CD4-positive, alpha-beta T cell (primary cell): ENCODE data around the gene WDR46. TPM values are rescaled to one million over a fixed set of nuclear protein-coding genes. Genes with fewer than 3 reads are reported as not detected.
A peak's percentile ranks its signal among the peaks of the same experiment; 100 is the strongest.

ENCODE experiments used
- ATAC-seq: fragments of 200-7000 bp; cut with Tn5 transposase; one replicate; pipeline ENCODE4 v1.10.0; 2022; ENCODE audit warnings: mild to moderate bottlenecking; ENCODE audit not compliant: poor library complexity
- CTCF ChIA-PET: fragments of 350-600 bp; sonication (Branson Sonifier 250); formaldehyde crosslinking; loops from one replicate; lab custom pipeline; 2021; ENCODE audit warnings: antibody characterized with exemption, inconsistent platforms; lab: Charles Lee
- POLR2A ChIA-PET: fragments of 350-600 bp; sonication (Branson Sonifier 250); formaldehyde crosslinking; loops from one replicate; lab custom pipeline; 2021; ENCODE audit warnings: antibody characterized with exemption, inconsistent platforms; lab: Charles Lee
- DNase-seq, 14 experiments: peaks; one replicate each; pipeline ENCODE4 v3.0.0-alpha.2; 2013 to 2020; ENCODE audit warnings: mixed read lengths in 2 of 14
- H3K27ac ChIP-seq, 2 donors: one replicate each; pipeline versions ENCODE4 v1.5.1 to v1.7.0; 2013; ENCODE audit warnings: low read length in 2 of 2, low read depth in 1 of 2, mild to moderate bottlenecking in 1 of 2
- H3K27me3 ChIP-seq, 2 experiments: 1 replicate in 1 of 2; 2 replicates in 1 of 2; pipeline versions ENCODE4 v1.6.1 to v1.7.0; 2013; ENCODE audit warnings: low read length in 2 of 2, control low read depth in 1 of 2, mild to moderate bottlenecking in 1 of 2, moderate library complexity in 1 of 2; ENCODE audit not compliant: insufficient read depth in 2 of 2, control insufficient read depth in 1 of 2
- H3K36me3 ChIP-seq: one replicate; pipeline ENCODE4 v1.6.1; 2013; ENCODE audit warnings: low read length, control low read depth; ENCODE audit not compliant: insufficient read depth
- H3K4me1 ChIP-seq: one replicate; pipeline ENCODE4 v1.6.1; 2013; ENCODE audit warnings: low read length, control low read depth; ENCODE audit not compliant: insufficient read depth
- H3K4me3 ChIP-seq: one replicate; pipeline ENCODE4 v1.5.1; 2013; ENCODE audit warnings: mild to moderate bottlenecking, low read length, moderate library complexity
- H3K9me3 ChIP-seq, 2 experiments: 1 replicate in 1 of 2; 2 replicates in 1 of 2; pipeline versions ENCODE4 v1.6.1 to v1.7.0; 2013; ENCODE audit warnings: low read length in 2 of 2, mild to moderate bottlenecking in 2 of 2, control low read depth in 1 of 2, moderate library complexity in 1 of 2; ENCODE audit not compliant: control insufficient read depth in 1 of 2, insufficient read depth in 1 of 2
- H3K27ac Mint-ChIP-seq: one replicate; pipeline ENCODE4 v1.8.0; 2020; ENCODE audit warnings: mixed read lengths
- H3K27me3 Mint-ChIP-seq: one replicate; pipeline ENCODE4 v1.8.0; 2021; ENCODE audit warnings: mixed read lengths
- H3K36me3 Mint-ChIP-seq: one replicate; pipeline ENCODE4 v1.8.0; 2021; ENCODE audit warnings: low read depth, mixed read lengths
- H3K4me1 Mint-ChIP-seq: one replicate; pipeline ENCODE4 v1.8.0; 2021; ENCODE audit warnings: low read depth, mixed read lengths
- H3K4me3 Mint-ChIP-seq: one replicate; pipeline ENCODE4 v1.8.0; 2020; ENCODE audit warnings: mild to moderate bottlenecking, mixed read lengths
- H3K9me3 Mint-ChIP-seq: one replicate; pipeline ENCODE4 v1.8.0; 2020; ENCODE audit warnings: mixed read lengths
- CTCF ChIP-seq: fragments of 200-600 bp; IDR thresholded peaks from one replicate; pipeline ENCODE4 v1.8.0; 2022; ENCODE audit warnings: antibody characterized with exemption, mild to moderate bottlenecking
- intact Hi-C, 2 experiments: fragments of 100-400 bp; cut with DNase I in 1 of 2; cut with micrococcal nuclease in 1 of 2; formaldehyde crosslinking; loops; one replicate each; pipeline versions ENCODE4 v1.15.1 to v1.9.0; 2023 to 2025; cut with DNase I, micrococcal nuclease
- total RNA-seq, 174 experiments: library from RNA in 2 of 174; stranded (reverse) in 2 of 174; gene quantifications; one replicate each; pipeline ENCODE4 v1.2.3 and lab custom pipeline; 2021 to 2026

Gene WDR46
- total RNA-seq, 2 experiments from 2014 or later: 13.6 to 15.8 TPM

DNA sequence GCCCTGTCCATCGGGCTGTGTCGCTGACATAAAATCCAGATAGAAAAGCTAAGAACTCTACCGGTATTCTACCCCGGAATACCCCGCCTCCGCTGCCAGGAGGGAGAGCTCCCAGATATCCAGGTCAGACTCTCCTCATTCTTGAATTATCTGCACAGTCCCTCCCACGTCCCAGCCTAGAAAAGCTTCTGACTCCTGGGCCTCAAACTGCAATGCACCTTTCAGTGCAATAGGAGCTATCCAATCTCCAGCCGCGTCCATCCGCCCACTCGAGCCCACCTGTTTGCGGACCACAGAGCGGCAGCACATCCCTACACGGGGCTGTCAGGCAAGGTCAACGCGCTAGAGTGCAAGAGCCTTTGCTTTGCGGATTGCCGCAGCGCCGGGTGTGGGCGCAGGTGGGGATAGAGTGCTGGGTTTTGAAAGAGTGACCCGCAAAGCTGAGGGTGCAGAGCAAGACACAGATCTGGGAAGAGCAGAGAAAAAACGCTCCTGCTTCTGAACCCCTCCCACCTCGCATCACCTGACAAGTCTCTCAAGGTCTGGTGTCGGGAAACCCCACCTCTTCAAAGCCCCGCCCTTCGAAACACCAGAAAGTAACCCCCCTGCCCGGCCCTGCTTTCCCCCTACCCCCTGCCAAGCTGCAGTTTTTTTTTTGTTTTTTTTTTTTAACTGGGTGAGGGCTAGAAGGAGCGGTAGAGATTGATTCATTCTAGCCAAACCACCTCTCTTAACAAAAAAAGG lies 23.5 kb upstream of the WDR46 start:
- peak overlapping the region; percentile 98 to 99 for H3K27ac ChIP-seq
- peak overlapping the region; percentile 79 for H3K4me3 ChIP-seq
- ATAC-seq: peak; percentile 60
- H3K27me3 ChIP-seq: no peaks in the 10 kb centered on the region
- peaks cover 48% of the 10 kb centered on the region for H3K36me3 ChIP-seq
- Mint-ChIP-seq H3K9me3 (no peaks in the 10 kb centered on the region), H3K27me3 (no peaks in the 10 kb centered on the region), H3K27ac (peak overlapping the region; percentile 94), H3K4me1 (peaks cover 63% of the 10 kb centered on the region), H3K36me3 (peaks cover 63% of the 10 kb centered on the region), H3K4me3 (peak overlapping the region; percentile 97)
- H3K9me3 ChIP-seq: no peaks in the 10 kb centered on the region
- H3K4me1 ChIP-seq: peaks cover 70% of the 10 kb centered on the region
- CTCF ChIA-PET: interaction anchor here (0.8 to 3.0 kb wide), 9 partner anchors 12 to 79 kb away, joined by 3 to 32 read pairs (median 3); partner anchors contain the start of genes KIFC1 and RGL2
- DNase-seq: peak; percentile 75 to 97 (median 82)
- POLR2A ChIA-PET: interaction anchor here (0.6 to 4.9 kb wide), 10 partner anchors 9 to 341 kb away, joined by 3 to 84 read pairs (median 8); partner anchors contain the start of genes B3GALT4, PFDN6, RGL2 and RPS18
- no peak for TF ChIP-seq CTCF
- intact Hi-C loops: loop anchor here (1.0 to 5.0 kb wide), 5 partner anchors 13 to 105 kb away; partner anchors contain the start of genes B3GALT4 (in 1 of the 2), CUTA (in 1 of the 2), RPS18 (in 1 of the 2) and VPS52 (in 1 of the 2)

GRCh38 chr6:33306356-33306755 lies 17.3 kb upstream of the WDR46 start:
- DNase-seq: no peak
- H3K4me1 ChIP-seq: peaks cover 47% of the 10 kb centered on the region
- no peak overlapping the region for H3K4me3 ChIP-seq
- intact Hi-C loops: no loop called here
- H3K27ac Mint-ChIP-seq: peak overlapping the region; percentile 31
- no peak for ATAC-seq
- H3K27me3 ChIP-seq: no peaks in the 10 kb centered on the region
- no peaks in the 10 kb centered on the region for H3K9me3 ChIP-seq
- H3K4me3 Mint-ChIP-seq: peak overlapping the region; percentile 25
- POLR2A ChIA-PET: interaction anchor here (2.8 kb wide), 1 partner anchor 38 kb away, joined by 12 read pairs; no protein-coding TSS in a partner anchor
- H3K36me3 Mint-ChIP-seq: peaks cover 66% of the 10 kb centered on the region
- no peak for TF ChIP-seq CTCF
- no peaks in the 10 kb centered on the region for H3K9me3 Mint-ChIP-seq
- peaks cover 80% of the 10 kb centered on the region for H3K36me3 ChIP-seq
- H3K27me3 Mint-ChIP-seq: no peaks in the 10 kb centered on the region
- H3K27ac ChIP-seq: peak overlapping the region in 1 of 2 donors; percentile 32
- H3K4me1 Mint-ChIP-seq: peaks cover 31% of the 10 kb centered on the region
- CTCF ChIA-PET: interaction anchor here (1.3 kb wide), 1 partner anchor 11 kb away, joined by 3 read pairs; no protein-coding TSS in a partner anchor

GRCh38 chr6:33305052-33305451 lies 16.0 kb upstream of the WDR46 start:
- H3K4me3 ChIP-seq: no peak overlapping the region
- H3K4me1 ChIP-seq: peaks cover 39% of the 10 kb centered on the region
- Mint-ChIP-seq H3K4me1 (peaks cover 37% of the 10 kb centered on the region), H3K27me3 (no peaks in the 10 kb centered on the region), H3K4me3 (no peak overlapping the region), H3K27ac (no peak overlapping the region), H3K36me3 (peaks cover 71% of the 10 kb centered on the region), H3K9me3 (no peaks in the 10 kb centered on the region)
- intact Hi-C loops: no loop called here
- H3K9me3 ChIP-seq: no peaks in the 10 kb centered on the region
- peaks cover 73% of the 10 kb centered on the region for H3K36me3 ChIP-seq
- no peak for DNase-seq
- no peaks in the 10 kb centered on the region for H3K27me3 ChIP-seq
- TF ChIP-seq CTCF: no peak
- H3K27ac ChIP-seq: no peak overlapping the region
- no peak for ATAC-seq
- CTCF ChIA-PET: no interaction called here
- POLR2A ChIA-PET: no interaction called here
